Right lobe of liver (tissue), 6 donors: ENCODE measurements around the gene DAPK1. TPM values are rescaled to one million over a fixed set of nuclear protein-coding genes. Genes with fewer than 3 reads are reported as not detected.

Experiments
- ATAC-seq, 4 donors: fragments of 200-7000 bp; cut with Tn5 transposase; one replicate each; pipeline ENCODE4 v1.9.1; 2020; ENCODE audit warnings: mild to moderate bottlenecking in 4 of 4, moderate library complexity in 4 of 4
- DNase-seq, 3 donors: peaks; one replicate each; pipeline ENCODE4 v3.0.0-alpha.2; 2020
- H3K27ac ChIP-seq, 3 donors: fragments of 200-600 bp; one replicate each; pipeline ENCODE4 v1.8.0; 2022
- H3K27me3 ChIP-seq, 2 donors: fragments of 200-600 bp; one replicate each; pipeline ENCODE4 v1.8.0; 2022
- H3K36me3 ChIP-seq, 4 donors: fragments of 200-600 bp; sonication (generic) in 1 of 4; one replicate each; pipeline versions ENCODE4 v1.5.1 to v1.8.0; 2017 to 2022; ENCODE audit warnings: control low read depth in 1 of 4
- H3K4me1 ChIP-seq, 4 donors: fragments of 200-600 bp; sonication (generic) in 1 of 4; one replicate each; pipeline versions ENCODE4 v1.5.1 to v1.8.0; 2017 to 2022; ENCODE audit warnings: control low read depth in 1 of 4
- H3K4me3 ChIP-seq, 3 donors: fragments of 200-600 bp; one replicate each; pipeline ENCODE4 v1.8.0; 2022
- H3K9me3 ChIP-seq, 4 donors: fragments of 200-600 bp; sonication (generic) in 1 of 4; one replicate each; pipeline versions ENCODE4 v1.5.1 to v1.8.0; 2017 to 2022; ENCODE audit warnings: control low read depth in 1 of 4
- POLR2A ChIP-seq: fragments of 450-650 bp; IDR thresholded peaks from one replicate; pipeline ENCODE4 v1.6.1; 2017; ENCODE audit warnings: antibody characterized with exemption, mild to moderate bottlenecking
- WGBS: methylation state at CpG from one replicate; pipeline ENCODE4 v1.1.6; 2018; ENCODE audit warnings: low coverage, low lambda C conversion rate; ENCODE audit not compliant: insufficient coverage; ENCODE audit errors: missing lambda C conversion rate; 5-methylcytosine and 5-hydroxymethylcytosine counted together
- intact Hi-C, 2 donors: fragments of 100-400 bp; cut with DNase I; formaldehyde crosslinking; loops; one replicate each; pipeline versions ENCODE4 v1.11.2 to v1.14.1; 2022
- total RNA-seq, 6 experiments: library from RNA; depleted of rRNA in 2 of 6; stranded (reverse); fragments of >200 nt in 2 of 6; fragmentation: NEBNext Ultra II Directional in 3 of 6; extraction: Animal tissue kit (Norgen Biotek cat#: 25700) in 3 of 6; gene quantifications; one replicate each; pipeline versions ENCODE4 v1.1.0 to v1.2.4, GENCODE V29; 2016 to 2023
- TF ChIP-seq, protein P1 (sequence below), 4 donors: fragments of 200-600 bp in 3 of 4; fragments of 450-650 bp in 1 of 4; IDR thresholded peaks; one replicate each; pipeline versions ENCODE4 v1.5.1 to v1.8.0; 2016 to 2022; ENCODE audit warnings: antibody characterized with exemption in 4 of 4, mild to moderate bottlenecking in 2 of 4
- donor health status: DM: no; HTN: yes; CAD: no.
- donor health status: DM: no; HTN: no; CAD: no.
- donor health status: DM: no; HTN: no; CAD: no.
- donor health status: DM: no; HTN: yes; CAD: no.
- donor health status: DM: no; HTN: yes; CAD: no.

The DAPK1 gene
- total RNA-seq, 6 experiments from 2014 or later, result 17.4 to 55.0 (median 33.9) TPM

- DNase-seq, result peak in 2 of 3 donors; percentile 58 to 74
- intact Hi-C loops, result loop anchor here (10.0 kb wide), 3 partner anchors 46 to 136 kb away; no protein-coding TSS in a partner anchor
- TF ChIP-seq, protein P1, sequence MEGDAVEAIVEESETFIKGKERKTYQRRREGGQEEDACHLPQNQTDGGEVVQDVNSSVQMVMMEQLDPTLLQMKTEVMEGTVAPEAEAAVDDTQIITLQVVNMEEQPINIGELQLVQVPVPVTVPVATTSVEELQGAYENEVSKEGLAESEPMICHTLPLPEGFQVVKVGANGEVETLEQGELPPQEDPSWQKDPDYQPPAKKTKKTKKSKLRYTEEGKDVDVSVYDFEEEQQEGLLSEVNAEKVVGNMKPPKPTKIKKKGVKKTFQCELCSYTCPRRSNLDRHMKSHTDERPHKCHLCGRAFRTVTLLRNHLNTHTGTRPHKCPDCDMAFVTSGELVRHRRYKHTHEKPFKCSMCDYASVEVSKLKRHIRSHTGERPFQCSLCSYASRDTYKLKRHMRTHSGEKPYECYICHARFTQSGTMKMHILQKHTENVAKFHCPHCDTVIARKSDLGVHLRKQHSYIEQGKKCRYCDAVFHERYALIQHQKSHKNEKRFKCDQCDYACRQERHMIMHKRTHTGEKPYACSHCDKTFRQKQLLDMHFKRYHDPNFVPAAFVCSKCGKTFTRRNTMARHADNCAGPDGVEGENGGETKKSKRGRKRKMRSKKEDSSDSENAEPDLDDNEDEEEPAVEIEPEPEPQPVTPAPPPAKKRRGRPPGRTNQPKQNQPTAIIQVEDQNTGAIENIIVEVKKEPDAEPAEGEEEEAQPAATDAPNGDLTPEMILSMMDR (IDR thresholded peaks at IDR 0.05), result no peak
- no peak for TF ChIP-seq POLR2A
- H3K36me3 ChIP-seq, result peaks cover 0 to 3% (median 0%) of the 10 kb centered on the region in 4 donors
- H3K27ac ChIP-seq, result peak overlapping the region in 2 of 3 donors; percentile 4
- H3K27me3 ChIP-seq, result no peaks in the 10 kb centered on the region
- WGBS, result 12% methylated on average over 8 of the region's 12 CpGs
- no peak overlapping the region for H3K4me3 ChIP-seq
- peak; percentile 74 to 81 (median 76) for ATAC-seq
- no peaks in the 10 kb centered on the region for H3K9me3 ChIP-seq
- peaks cover 0 to 23% (median 9%) of the 10 kb centered on the region in 4 donors for H3K4me1 ChIP-seq
These were observed 21.2 kb downstream of the DAPK1 start for GRCh38 chr9:87518702-87519335.

DNA sequence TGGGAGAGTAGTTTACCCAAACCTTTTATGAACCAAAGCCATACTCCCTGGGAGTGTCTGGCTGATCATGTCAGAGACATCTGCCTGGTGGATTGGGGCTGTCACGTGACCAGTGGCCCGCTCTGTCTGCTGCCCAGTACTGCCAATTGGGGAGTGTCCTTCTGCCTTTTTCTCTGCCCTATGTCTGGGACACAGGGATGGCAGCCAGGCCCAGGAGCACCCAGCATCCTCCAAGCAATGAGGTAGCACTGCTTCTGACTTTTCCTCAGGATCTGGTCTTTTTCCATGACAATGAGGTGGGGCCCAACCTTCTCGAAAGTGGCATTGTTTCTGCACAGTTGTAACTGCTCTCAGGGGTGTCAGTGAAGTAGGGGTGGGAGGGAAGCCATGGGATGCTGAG lies 21.8 kb downstream of the DAPK1 start:
- Histone ChIP-seq H3K27me3 (no peaks in the 10 kb centered on the region), H3K4me3 (no peak overlapping the region), H3K27ac (peak overlapping the region in 2 of 3 donors; percentile 4), H3K36me3 (peaks cover 0 to 3% (median 0%) of the 10 kb centered on the region in 4 donors), H3K4me1 (peaks cover 0 to 16% (median 6%) of the 10 kb centered on the region in 4 donors), H3K9me3 (no peaks in the 10 kb centered on the region)
- intact Hi-C loops, result loop anchor here (10.0 kb wide), 3 partner anchors 45 to 135 kb away; no protein-coding TSS in a partner anchor
- peak in 1 of 4 donors; percentile 6 for ATAC-seq
- no peak for TF ChIP-seq POLR2A
- TF ChIP-seq, protein P1 (IDR thresholded peaks at IDR 0.05), result no peak
- WGBS, result no CpG with 5 or more reads among the region's 3 CpGs
- no peak for DNase-seq

- ATAC-seq, result no peak
- H3K27me3 ChIP-seq, result no peaks in the 10 kb centered on the region
- DNase-seq, result no peak
- intact Hi-C loops, result no loop called here
- H3K27ac ChIP-seq, result no peak overlapping the region
- 67% methylated on average over 6 of the region's 6 CpGs for WGBS
- H3K4me3 ChIP-seq, result no peak overlapping the region
- H3K36me3 ChIP-seq, result peaks cover 0 to 3% (median 0%) of the 10 kb centered on the region in 4 donors
- peaks cover 0 to 12% (median 5%) of the 10 kb centered on the region in 4 donors for H3K4me1 ChIP-seq
- no peaks in the 10 kb centered on the region for H3K9me3 ChIP-seq
- no peak for TF ChIP-seq POLR2A
- TF ChIP-seq, protein P1 (IDR thresholded peaks at IDR 0.05), result no peak
These were observed 22.6 kb downstream of the DAPK1 start for GRCh38 chr9:87520172-87520683.

DNA sequence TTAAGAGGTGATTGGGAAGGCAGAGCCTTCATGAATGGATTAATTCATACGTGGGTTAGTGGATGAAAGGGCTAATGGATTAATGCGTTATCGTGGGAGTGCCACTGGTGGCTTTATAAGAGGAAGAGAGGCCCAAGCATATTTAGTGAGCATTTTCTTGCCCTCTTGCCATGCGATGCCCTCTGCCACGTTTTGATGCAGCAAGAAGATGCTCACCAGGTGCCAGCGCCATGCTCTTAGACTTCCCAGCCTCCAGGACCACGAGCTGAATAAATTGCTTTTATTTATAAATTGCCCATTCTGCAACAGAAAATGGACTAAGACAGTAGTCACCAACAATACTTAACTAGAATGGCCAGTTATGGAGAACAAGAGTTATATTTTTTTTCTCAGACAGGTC lies 24.2 kb downstream of the DAPK1 start:
- DNase-seq, result no peak
- 80% methylated on average over 7 of the region's 7 CpGs for WGBS
- intact Hi-C loops, result no loop called here

More for the DNA sequence above, 24.2 kb downstream of the DAPK1 start:
- Histone ChIP-seq H3K4me1 (peaks cover 0 to 10% (median 3%) of the 10 kb centered on the region in 4 donors), H3K4me3 (no peak overlapping the region), H3K27ac (no peak overlapping the region), H3K27me3 (no peaks in the 10 kb centered on the region), H3K9me3 (no peaks in the 10 kb centered on the region), H3K36me3 (peaks cover 0 to 3% (median 0%) of the 10 kb centered on the region in 4 donors)
- ATAC-seq, result no peak
- no peak for TF ChIP-seq POLR2A
- TF ChIP-seq, protein P1 (IDR thresholded peaks at IDR 0.05), result no peak
